H1 (cell line): ENCODE measurements around the gene NUDT19. TPM values are rescaled to one million over a fixed set of nuclear protein-coding genes. Genes with fewer than 3 reads are reported as not detected.

ENCODE experiments used
- CEBPB ChIP-seq: IDR thresholded peaks from 2 replicates; pipeline ENCODE4 v1.6.1; 2012; ENCODE audit warnings: low read depth, low read length
- NRF1 ChIP-seq: IDR thresholded peaks from 2 replicates; pipeline ENCODE4 v1.6.1; 2011; ENCODE audit warnings: mild to moderate bottlenecking, low read depth, low read length, improper control_type of control experiment
- POLR2AphosphoS5 ChIP-seq: IDR thresholded peaks from 2 replicates; pipeline ENCODE4 v1.6.1; 2011; ENCODE audit warnings: low read depth, low read length
- RBBP5 ChIP-seq: IDR thresholded peaks from 2 replicates; pipeline ENCODE4 v1.7.1; 2012; ENCODE audit warnings: low read depth, mild to moderate bottlenecking, inconsistent platforms, low read length, moderate library complexity, borderline replicate concordance
- SAP30 ChIP-seq: fragments of 300-600 bp; sonication (generic); IDR thresholded peaks from 2 replicates; pipeline ENCODE4 v1.7.1; 2012; ENCODE audit warnings: low read length, moderate library complexity, mild to moderate bottlenecking, inconsistent platforms; ENCODE audit not compliant: insufficient read depth, insufficient replicate concordance
- polyA plus RNA-seq, 7 experiments: library from polyadenylated mRNA; depleted of rRNA in 3 of 7; stranded (reverse) in 5 of 7; unstranded in 2 of 7; fragments of >200 nt in 5 of 7; fragments of 200-250 nt in 2 of 7; gene quantifications; 1 replicate in 5 of 7; 2 replicates in 1 of 7; 4 replicates in 1 of 7; pipeline versions ENCODE4 v1.2.1 to v1.2.3, GENCODE V29; 2011 to 2013; ENCODE audit warnings: missing spikeins in 2 of 7, mixed read lengths in 2 of 7
- total RNA-seq: library from RNA; stranded (reverse); fragmentation: NEBNext Ultra II Directional; extraction: Animal tissue kit (Norgen Biotek cat#: 25700); gene quantifications from 2 replicates; pipeline ENCODE4 v1.2.1, GENCODE V29; 2021

NUDT19 gene
- total and polyA plus RNA-seq, 2 of the 8 experiments (the other 6 are each of a cell fraction or from before 2014, with no cell fraction given): 2.0 to 3.3 TPM

DNA sequence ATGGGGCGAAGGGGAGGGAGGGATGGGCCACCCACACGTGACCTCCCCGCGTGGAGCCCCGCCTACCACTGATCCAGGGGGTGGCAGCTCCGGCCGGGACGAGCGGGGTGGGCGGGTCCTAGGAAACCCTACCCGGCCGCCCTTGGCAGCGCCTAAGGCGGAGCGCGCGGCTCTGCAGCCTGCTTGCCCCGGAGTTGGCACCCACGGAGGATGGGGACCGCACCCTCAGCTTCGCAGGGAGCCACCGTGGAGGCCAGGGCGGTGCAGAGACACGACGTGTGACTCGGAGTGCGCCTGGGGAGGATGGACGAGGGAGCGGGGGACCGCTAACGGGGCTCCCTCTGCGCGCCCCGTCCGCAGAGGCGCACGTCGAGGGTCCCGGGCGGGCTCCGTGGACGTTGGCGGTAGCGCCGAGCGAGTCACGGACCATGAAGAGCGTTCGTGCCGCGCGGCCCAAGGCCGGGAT is 15.9 kb upstream of the NUDT19 start, which contains the start of gene RGS9BP (continued):
- no peak for TF ChIP-seq RBBP5
- no peak for TF ChIP-seq SAP30
- TF ChIP-seq POLR2AphosphoS5: no peak
- no peak for TF ChIP-seq CEBPB
- TF ChIP-seq NRF1: no peak
